Fibroblast of the aortic adventitia (primary cell): Measurements from ENCODE around the gene TFPI. TPM values are rescaled to one million over a fixed set of nuclear protein-coding genes. Genes with fewer than 3 reads are reported as not detected.
A peak's percentile ranks its signal among the peaks of the same experiment; 100 is the strongest.

Experiments used
- DNase-seq: peaks from one replicate; pipeline ENCODE4 v3.0.0-alpha.2; 2010; ENCODE audit warnings: low read depth
- H3K4me3 ChIP-seq: 2 replicates; pipeline ENCODE4 v1.5.1; 2011; ENCODE audit warnings: low read depth, mild to moderate bottlenecking, control low read depth, low read length, moderate library complexity
- total RNA-seq: library from RNA; depleted of rRNA; stranded (reverse); fragments of >200 nt; gene quantifications from 2 replicates; pipeline ENCODE4 v1.2.3, GENCODE V29; 2012; ENCODE audit warnings: low replicate concordance
- TF ChIP-seq, protein P1 (sequence below): IDR thresholded peaks from 2 replicates; pipeline ENCODE4 v1.5.1; 2011; ENCODE audit warnings: mild to moderate bottlenecking, low read length, control low read depth, inconsistent platforms; ENCODE audit not compliant: insufficient read depth

TFPI gene
- total RNA-seq, 1 donor, result 596 TPM

DNA sequence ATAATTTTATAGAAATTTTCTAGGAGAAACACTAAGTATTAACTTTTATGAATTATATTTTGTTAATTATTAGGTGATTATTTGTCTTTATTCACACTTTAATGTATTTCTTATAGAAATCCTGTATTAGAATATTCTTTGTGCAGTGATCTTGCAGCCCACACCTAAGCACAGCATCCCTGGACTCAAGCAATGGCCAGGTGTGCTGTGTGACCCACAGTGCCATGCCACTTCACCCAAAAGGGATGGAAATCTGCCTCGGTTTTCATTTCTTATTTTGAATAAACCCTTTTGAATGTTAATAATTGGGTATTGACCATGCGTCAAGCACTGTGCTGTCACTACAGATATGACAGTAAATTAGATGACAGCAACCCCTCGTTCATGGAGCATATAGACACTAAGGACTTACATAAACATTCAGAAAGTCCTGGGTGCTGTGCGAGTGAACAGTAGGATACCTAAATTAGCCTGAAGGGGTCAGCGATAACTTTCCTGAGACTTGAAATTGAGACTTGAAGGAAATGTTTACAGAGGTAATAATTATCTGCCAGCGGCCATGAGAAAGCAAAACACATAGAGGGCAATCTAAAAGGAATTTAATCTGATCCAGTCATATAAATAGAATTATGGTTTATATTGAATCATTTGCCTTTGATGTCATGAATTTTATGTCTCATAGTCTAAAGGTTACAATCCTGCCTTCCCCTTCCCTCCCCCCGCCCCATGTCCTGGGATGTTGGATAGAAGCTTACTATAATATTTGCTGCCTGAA lies 53.5 kb downstream of the TFPI start:
- DNase-seq, result peak; percentile 82

GRCh38 chr2:187499941-187500532 lies 54.2 kb downstream of the TFPI start:
- peak; percentile 79 for DNase-seq
- TF ChIP-seq, protein P1, sequence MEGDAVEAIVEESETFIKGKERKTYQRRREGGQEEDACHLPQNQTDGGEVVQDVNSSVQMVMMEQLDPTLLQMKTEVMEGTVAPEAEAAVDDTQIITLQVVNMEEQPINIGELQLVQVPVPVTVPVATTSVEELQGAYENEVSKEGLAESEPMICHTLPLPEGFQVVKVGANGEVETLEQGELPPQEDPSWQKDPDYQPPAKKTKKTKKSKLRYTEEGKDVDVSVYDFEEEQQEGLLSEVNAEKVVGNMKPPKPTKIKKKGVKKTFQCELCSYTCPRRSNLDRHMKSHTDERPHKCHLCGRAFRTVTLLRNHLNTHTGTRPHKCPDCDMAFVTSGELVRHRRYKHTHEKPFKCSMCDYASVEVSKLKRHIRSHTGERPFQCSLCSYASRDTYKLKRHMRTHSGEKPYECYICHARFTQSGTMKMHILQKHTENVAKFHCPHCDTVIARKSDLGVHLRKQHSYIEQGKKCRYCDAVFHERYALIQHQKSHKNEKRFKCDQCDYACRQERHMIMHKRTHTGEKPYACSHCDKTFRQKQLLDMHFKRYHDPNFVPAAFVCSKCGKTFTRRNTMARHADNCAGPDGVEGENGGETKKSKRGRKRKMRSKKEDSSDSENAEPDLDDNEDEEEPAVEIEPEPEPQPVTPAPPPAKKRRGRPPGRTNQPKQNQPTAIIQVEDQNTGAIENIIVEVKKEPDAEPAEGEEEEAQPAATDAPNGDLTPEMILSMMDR, result peak; percentile 80
- no peak overlapping the region for H3K4me3 ChIP-seq

More for the DNA sequence above, 53.5 kb downstream of the TFPI start:
- TF ChIP-seq, protein P1, result peak; percentile 45
- no peak overlapping the region for H3K4me3 ChIP-seq

DNA sequence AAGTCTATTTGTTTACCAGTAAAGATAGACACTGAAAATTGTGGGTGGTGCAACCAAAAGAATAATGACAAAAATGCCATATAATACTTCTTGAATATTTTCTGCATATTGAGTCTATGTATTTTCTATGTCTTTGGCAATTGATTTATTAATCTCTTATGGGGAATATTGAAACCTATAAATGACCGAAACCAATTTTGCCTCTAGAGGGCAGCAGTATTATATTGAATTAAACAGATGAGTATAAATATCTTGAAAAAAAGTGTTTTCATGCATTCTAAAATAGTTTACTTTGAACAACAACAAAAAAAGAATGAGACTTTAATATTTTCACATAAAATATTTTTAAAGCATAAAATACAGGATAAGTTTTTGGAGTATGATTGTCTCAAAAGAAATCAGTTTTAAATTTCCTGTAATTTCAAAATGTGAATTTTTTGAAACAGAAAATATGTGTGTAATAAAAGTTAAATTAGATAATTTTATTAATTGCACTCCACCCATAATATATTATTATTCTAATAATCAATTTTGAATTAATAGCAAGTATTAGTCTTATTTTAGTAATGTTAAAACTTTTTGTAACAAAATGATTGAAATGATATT lies 56.3 kb downstream of the TFPI start:
- peak; percentile 44 for DNase-seq
- TF ChIP-seq, protein P1, result peak; percentile 45
- H3K4me3 ChIP-seq, result no peak overlapping the region

- DNase-seq, result no peak
- H3K4me3 ChIP-seq, result no peak overlapping the region
- TF ChIP-seq, protein P1, result no peak
Measured at GRCh38 chr2:187497140-187497539, 57.1 kb downstream of the TFPI start.

DNA sequence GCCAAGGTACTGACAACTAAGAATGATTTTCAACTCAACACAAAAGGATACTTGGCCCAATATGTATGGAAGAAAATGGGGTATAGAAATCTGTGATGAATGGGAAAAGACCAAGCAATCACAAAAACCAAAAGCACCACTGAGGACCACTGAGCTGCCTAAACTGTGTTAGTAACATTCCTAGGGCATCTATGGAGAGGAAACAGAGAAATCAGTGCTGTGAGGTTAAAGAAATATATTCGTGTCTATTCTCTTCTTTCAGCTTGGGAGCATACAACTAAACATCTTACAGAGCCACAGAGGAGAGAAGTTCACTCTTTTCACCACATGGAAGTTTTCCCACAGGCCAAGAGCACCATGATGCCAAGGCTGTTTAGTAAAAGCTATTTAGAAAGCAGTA lies 58.9 kb downstream of the TFPI start:
- DNase-seq, result peak; percentile 46
- no peak overlapping the region for H3K4me3 ChIP-seq
- TF ChIP-seq, protein P1, result no peak

DNA sequence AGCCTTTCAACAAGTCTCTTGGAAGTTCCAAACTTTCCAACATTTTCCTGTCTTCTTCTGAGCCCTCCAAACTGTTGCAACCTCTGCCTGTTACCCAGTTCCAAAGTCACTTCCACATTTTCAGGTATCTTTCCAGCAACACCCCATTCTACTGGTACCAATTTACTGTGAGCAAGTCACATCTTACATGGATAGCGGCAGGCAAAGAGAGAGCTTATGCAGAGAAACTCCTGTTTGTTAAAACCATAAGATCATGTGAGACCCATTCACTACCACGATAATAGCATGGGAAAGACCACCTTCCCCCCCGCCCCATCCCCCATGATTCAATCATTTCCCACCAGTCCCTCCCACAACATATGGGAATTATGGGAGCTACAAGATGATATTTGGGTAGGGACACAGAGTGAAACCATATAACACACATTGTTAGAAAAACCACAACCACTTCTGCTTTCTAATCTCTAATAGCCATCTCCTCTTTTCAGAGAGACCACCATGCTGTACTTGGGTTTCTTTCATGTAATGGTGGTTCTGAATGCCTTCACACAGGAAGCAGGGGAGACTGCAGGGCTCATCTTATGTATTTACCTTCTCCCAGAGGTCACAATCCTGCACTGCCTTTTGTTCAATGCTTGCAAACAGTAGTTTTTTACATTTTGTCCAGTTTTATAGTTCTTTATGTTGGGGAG lies 60.2 kb downstream of the TFPI start:
- H3K4me3 ChIP-seq, result no peak overlapping the region
- TF ChIP-seq, protein P1, result no peak
- no peak for DNase-seq
